BE2C (cell line): ENCODE measurements around the gene GALR3.
A peak's percentile ranks its signal among the peaks of the same experiment; 100 is the strongest.

Source experiments
- DNase-seq: peaks from one replicate; pipeline ENCODE4 v3.0.0-alpha.2; 2020
- H3K27me3 ChIP-seq: fragments of 250-450 bp; sonication (Bioruptor Pico); 2 replicates; pipeline ENCODE4 v1.5.1; 2020; ENCODE audit warnings: mild to moderate bottlenecking
- H3K36me3 ChIP-seq: fragments of 250-450 bp; sonication (Bioruptor Pico); 2 replicates; pipeline ENCODE4 v1.5.1; 2020; ENCODE audit warnings: mild to moderate bottlenecking
- H3K4me1 ChIP-seq: fragments of 250-450 bp; sonication (Bioruptor Pico); 2 replicates; pipeline ENCODE4 v1.5.1; 2020
- H3K4me3 ChIP-seq: 2 replicates; pipeline ENCODE4 v1.5.1; 2011; ENCODE audit warnings: low read depth, low read length
- H3K9me3 ChIP-seq: fragments of 250-450 bp; sonication (Bioruptor Pico); 2 replicates; pipeline ENCODE4 v1.5.1; 2020
- CTCF ChIP-seq: IDR thresholded peaks from 2 replicates; pipeline ENCODE4 v1.5.1; 2012; ENCODE audit warnings: mild to moderate bottlenecking, low read depth, low read length

GALR3 gene

GRCh38 chr22:37818409-37819104 is 4.6 kb upstream of the GALR3 start:
- TF ChIP-seq CTCF = no peak
- Histone ChIP-seq H3K36me3 (no peaks in the 10 kb centered on the region), H3K4me3 (no peak overlapping the region; the same call in 1 of the 2 replicates), H3K27me3 (no peaks in the 10 kb centered on the region), H3K9me3 (no peaks in the 10 kb centered on the region), H3K4me1 (no peaks in the 10 kb centered on the region)
- DNase-seq = peak; percentile 65

- no peaks in the 10 kb centered on the region for H3K36me3 ChIP-seq
- H3K27me3 ChIP-seq = no peaks in the 10 kb centered on the region
- H3K4me1 ChIP-seq = no peaks in the 10 kb centered on the region
- no peak overlapping the region for H3K4me3 ChIP-seq
- DNase-seq = no peak
- H3K9me3 ChIP-seq = no peaks in the 10 kb centered on the region
- TF ChIP-seq CTCF = no peak
These were observed 4.1 kb upstream of the GALR3 start for GRCh38 chr22:37819105-37819433.

DNA sequence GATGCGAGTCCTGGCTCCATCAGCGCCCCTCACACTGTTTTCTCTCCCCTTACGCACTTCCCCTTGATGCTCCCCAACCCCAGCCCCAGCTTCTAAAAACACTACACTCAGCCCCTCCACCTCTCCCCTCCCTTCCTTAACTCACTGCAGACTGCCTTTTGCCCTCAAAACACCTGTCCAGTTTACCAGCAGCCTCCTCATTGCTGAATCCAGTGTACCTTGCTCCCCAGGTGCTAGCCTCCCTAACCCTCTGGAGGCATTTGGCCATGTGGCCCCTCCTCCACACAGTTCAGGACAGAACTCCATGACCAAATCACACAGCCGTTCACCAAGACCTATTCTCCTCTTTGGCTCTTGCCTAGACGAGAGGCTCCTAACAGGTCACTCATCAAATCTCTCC is 2.8 kb upstream of the GALR3 start:
- DNase-seq = no peak
- H3K27me3 ChIP-seq = no peaks in the 10 kb centered on the region
- no peaks in the 10 kb centered on the region for H3K4me1 ChIP-seq
- H3K4me3 ChIP-seq = no peak overlapping the region
- TF ChIP-seq CTCF = no peak
- no peaks in the 10 kb centered on the region for H3K9me3 ChIP-seq
- H3K36me3 ChIP-seq = no peaks in the 10 kb centered on the region

GRCh38 chr22:37822079-37822833 is 926 bp upstream of the GALR3 start:
- no peak for TF ChIP-seq CTCF
- Histone ChIP-seq H3K9me3 (no peaks in the 10 kb centered on the region), H3K27me3 (no peaks in the 10 kb centered on the region), H3K4me1 (no peaks in the 10 kb centered on the region), H3K4me3 (no peak overlapping the region), H3K36me3 (no peaks in the 10 kb centered on the region)
- no peak for DNase-seq

DNA sequence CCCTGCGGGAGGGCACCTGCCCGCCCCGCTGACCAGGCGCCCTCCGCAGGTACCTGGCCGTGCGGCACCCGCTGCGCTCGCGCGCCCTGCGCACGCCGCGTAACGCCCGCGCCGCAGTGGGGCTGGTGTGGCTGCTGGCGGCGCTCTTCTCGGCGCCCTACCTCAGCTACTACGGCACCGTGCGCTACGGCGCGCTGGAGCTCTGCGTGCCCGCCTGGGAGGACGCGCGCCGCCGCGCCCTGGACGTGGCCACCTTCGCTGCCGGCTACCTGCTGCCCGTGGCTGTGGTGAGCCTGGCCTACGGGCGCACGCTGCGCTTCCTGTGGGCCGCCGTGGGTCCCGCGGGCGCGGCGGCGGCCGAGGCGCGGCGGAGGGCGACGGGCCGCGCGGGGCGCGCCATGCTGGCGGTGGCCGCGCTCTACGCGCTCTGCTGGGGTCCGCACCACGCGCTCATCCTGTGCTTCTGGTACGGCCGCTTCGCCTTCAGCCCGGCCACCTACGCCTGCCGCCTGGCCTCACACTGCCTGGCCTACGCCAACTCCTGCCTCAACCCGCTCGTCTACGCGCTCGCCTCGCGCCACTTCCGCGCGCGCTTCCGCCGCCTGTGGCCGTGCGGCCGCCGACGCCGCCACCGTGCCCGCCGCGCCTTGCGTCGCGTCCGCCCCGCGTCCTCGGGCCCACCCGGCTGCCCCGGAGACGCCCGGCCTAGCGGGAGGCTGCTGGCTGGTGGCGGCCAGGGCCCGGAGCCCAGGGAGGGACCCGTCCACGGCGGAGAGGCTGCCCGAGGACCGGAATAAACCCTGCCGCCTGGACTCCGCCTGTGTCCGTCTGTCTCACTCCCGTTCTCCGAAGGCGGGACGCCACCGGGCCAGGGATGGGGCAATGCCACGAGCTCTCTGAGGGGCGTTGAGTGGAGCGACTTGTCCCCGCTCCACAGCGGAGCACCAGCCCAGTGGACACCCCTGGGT is 1.8 kb downstream of the GALR3 start:
- no peaks in the 10 kb centered on the region for H3K9me3 ChIP-seq
- H3K27me3 ChIP-seq = no peaks in the 10 kb centered on the region
- no peaks in the 10 kb centered on the region for H3K4me1 ChIP-seq
- no peak overlapping the region for H3K4me3 ChIP-seq
- H3K36me3 ChIP-seq = peaks cover 4% of the 10 kb centered on the region; the same call in 1 of the 2 replicates
- TF ChIP-seq CTCF = no peak
- no peak for DNase-seq
